Mucosa of stomach (tissue), 1 donor: ENCODE results near the gene SERPINA3.

Experiments
- H3K27me3 ChIP-seq: one replicate; pipeline ENCODE4 v1.7.0; 2013; ENCODE audit warnings: mild to moderate bottlenecking, low read length; ENCODE audit not compliant: control insufficient read depth, insufficient read depth
- H3K36me3 ChIP-seq: one replicate; pipeline ENCODE4 v1.7.0; 2013; ENCODE audit warnings: low read length; ENCODE audit not compliant: control insufficient read depth, insufficient read depth
- H3K4me1 ChIP-seq: one replicate; pipeline ENCODE4 v1.7.0; 2013; ENCODE audit warnings: mild to moderate bottlenecking, low read length; ENCODE audit not compliant: control insufficient read depth, insufficient read depth
- H3K4me3 ChIP-seq: one replicate; pipeline ENCODE4 v1.7.0; 2013; ENCODE audit warnings: low read length
- H3K9ac ChIP-seq: one replicate; pipeline ENCODE4 v1.7.0; 2013; ENCODE audit warnings: mild to moderate bottlenecking, low read length, moderate library complexity
- H3K9me3 ChIP-seq: one replicate; pipeline ENCODE4 v1.7.0; 2013; ENCODE audit warnings: mild to moderate bottlenecking, low read length, moderate library complexity; ENCODE audit not compliant: control insufficient read depth
- donor health status: Pancreatic carcinoma.

SERPINA3 gene

DNA sequence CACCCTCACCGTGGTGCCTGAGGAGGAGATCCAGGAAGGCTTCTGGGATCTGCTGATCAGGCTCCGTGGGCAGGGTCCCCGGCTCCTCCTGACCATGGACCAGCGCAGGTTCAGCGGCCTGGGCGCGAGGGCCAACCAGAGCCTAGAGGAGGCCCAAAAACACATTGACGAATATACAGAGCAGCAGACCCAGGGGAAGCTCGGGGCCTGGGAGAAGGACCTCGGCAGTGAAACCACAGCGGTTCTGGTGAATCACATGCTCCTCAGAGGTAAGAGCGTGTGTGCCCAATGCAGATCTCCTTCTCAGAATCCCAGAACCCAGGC is 29.4 kb downstream of the SERPINA3 start:
- Histone ChIP-seq H3K9me3 (no peaks in the 10 kb centered on the region), H3K4me3 (no peak overlapping the region), H3K27me3 (no peaks in the 10 kb centered on the region), H3K9ac (no peak overlapping the region), H3K36me3 (no peaks in the 10 kb centered on the region), H3K4me1 (peaks cover 9% of the 10 kb centered on the region)

DNA sequence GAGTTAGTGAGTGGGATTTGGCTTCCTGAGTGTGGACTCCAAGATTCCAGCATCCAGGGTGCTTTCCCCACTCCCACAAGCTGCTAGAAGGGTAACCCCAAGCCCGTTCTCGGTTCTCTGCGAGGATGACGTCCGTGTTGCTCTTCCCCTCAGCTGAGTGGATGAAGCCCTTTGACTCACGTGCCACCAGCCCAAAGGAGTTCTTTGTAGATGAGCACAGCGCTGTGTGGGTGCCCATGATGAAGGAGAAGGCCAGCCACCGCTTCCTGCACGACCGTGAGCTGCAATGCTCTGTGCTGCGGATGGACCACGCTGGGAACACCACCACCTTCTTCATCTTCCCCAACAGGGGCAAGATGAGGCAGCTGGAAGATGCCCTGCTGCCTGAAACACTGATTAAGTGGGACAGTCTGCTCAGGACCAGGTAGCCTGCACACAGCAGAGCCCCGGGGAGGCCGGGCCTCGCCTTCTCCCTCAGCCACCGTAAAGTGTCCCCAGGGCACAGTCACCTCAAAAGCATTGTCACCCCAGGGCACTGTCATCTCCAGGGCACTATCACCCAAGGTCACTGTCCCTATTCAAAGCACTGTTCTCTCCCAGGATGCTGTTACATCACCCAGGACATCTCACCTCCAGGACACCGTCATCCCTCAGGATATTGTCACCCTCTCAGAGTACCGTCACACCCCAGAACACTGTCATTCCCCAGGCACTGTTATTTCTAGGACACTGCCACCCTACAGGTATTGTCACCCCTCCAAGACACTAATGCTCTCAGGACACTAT is 31.3 kb downstream of the SERPINA3 start:
- Histone ChIP-seq H3K4me1 (peaks cover 9% of the 10 kb centered on the region), H3K9ac (no peak overlapping the region)

DNA sequence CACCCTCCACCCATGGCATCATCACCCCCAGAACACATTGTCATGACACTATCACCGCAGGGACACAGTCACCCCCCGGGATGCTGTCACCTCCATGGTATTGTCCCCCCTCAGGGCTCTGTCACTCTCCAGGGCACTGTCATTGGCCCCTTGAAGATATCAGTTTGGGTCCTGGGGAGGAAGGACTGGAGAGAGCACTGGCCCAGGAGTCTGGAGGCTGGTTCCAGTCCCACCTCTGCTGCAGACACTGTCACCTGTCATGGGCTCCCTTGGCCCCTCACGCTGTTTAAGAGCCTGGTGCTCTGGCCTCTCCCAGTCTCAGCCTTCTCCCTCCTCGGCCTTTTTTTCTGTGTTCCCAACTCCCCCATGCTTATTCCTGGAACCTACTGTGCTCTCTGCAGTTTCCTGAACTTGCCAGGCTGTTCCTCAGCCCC is 31.9 kb downstream of the SERPINA3 start:
- H3K4me3 ChIP-seq = no peak overlapping the region
- no peaks in the 10 kb centered on the region for H3K9me3 ChIP-seq
- H3K36me3 ChIP-seq = no peaks in the 10 kb centered on the region
- H3K9ac ChIP-seq = no peak overlapping the region
- no peaks in the 10 kb centered on the region for H3K27me3 ChIP-seq
- peaks cover 9% of the 10 kb centered on the region for H3K4me1 ChIP-seq

More for the DNA sequence above, 31.3 kb downstream of the SERPINA3 start:
- H3K36me3 ChIP-seq = no peaks in the 10 kb centered on the region
- no peaks in the 10 kb centered on the region for H3K27me3 ChIP-seq
- H3K4me3 ChIP-seq = no peak overlapping the region
- no peaks in the 10 kb centered on the region for H3K9me3 ChIP-seq

DNA sequence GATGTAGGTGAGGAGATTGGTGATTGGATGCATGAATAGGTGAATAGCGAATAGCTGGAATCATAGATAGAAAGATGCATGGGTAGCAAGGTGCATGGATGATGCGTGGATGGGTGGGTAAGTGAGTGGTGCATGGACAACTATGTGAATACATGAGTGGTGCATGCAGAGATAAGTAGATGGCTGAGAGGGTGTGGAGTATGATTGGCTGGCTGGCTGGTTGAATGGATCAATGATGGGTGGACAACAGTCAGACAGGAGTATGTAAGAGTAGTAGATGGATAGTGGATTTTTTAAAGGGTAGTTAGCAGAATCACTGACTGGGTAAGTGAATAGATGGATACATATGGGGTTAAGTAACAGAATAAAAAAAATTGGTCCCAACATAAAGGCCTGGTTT is 33.9 kb downstream of the SERPINA3 start:
- Histone ChIP-seq H3K27me3 (no peaks in the 10 kb centered on the region), H3K36me3 (no peaks in the 10 kb centered on the region), H3K9me3 (no peaks in the 10 kb centered on the region), H3K4me1 (peaks cover 2% of the 10 kb centered on the region), H3K9ac (no peak overlapping the region), H3K4me3 (no peak overlapping the region)

DNA sequence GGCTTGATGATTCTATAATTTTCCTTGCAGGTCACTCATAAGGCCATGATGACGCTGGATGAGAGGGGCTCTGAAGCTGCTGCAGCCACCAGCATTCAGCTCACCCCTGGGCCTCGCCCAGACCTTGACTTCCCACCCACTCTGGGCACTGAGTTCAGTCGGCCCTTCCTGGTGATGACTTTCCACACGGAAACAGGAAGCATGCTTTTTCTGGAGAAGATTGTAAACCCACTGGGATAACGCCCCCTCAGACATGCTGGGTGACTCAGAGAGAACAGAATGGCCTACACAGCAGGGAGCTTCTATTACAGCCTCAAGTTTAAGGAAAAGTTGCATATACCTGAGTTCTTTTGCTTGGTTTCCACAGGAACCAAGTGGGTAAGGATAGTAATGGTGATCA is 34.3 kb downstream of the SERPINA3 start:
- Histone ChIP-seq H3K9me3 (no peaks in the 10 kb centered on the region), H3K4me1 (no peaks in the 10 kb centered on the region), H3K27me3 (no peaks in the 10 kb centered on the region), H3K9ac (no peak overlapping the region), H3K4me3 (no peak overlapping the region), H3K36me3 (no peaks in the 10 kb centered on the region)

DNA sequence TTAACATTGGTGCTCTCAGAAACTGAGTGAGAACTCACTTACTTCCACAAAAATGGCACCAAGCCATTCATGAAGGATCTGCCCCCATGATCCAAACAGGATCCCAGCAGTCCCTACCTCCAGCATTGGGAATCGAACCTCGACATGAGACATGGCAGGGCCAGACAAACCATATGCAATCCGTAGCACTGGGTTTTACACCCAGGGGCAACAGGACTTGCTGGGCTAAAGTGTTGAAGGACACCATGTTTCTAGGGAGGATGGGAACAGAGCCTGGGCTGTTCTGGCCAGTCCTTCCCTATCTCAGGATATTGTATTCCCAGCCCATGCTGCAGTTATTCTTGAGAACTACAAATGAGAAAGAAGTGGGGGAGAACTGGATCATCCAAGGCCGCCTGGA is 36.6 kb downstream of the SERPINA3 start:
- no peak overlapping the region for H3K9ac ChIP-seq
- H3K27me3 ChIP-seq = no peaks in the 10 kb centered on the region
- H3K4me3 ChIP-seq = no peak overlapping the region
- H3K9me3 ChIP-seq = no peaks in the 10 kb centered on the region
- no peaks in the 10 kb centered on the region for H3K36me3 ChIP-seq
- no peaks in the 10 kb centered on the region for H3K4me1 ChIP-seq

DNA sequence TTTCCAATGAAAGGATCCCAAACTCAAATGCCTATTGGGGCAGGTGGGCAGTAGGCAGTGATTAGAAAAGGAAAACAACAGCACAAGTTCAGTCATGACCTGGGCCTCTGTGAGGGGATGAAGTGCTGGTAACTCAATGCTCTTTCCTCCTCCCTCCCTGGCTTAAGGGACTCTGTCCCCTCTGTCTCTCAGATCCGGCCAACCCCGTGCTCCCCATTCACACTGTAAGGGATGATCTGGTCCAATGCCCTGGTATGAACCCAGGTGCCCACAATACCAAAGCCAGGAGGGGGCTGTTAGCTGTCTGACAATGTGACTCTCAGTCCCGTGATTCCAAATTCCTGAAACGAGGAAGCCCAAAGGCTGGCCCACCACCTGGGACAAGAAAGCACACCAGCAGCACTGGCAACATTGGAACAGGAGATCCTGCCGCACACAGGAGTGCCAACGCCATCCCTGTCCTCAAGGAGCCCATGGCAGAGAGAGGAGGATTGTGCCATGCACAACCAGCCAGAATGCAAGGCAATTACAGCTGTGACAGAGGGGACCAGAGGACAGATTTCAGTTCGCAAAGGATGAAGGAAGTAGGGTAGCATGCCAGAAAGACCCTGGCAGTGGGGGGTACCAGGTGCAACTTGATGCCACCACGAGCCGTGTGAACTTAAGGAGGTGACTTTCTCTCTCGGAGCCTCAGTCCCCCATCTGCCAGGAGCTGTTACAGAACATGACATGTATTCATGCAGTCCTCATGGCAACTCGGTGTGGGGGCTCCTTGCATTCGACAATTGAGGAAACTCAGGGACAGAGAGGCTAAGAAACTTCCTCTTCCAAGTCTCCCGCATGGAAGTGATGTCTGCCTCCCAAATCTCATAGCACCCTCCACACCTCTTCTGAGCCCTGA is 37.6 kb downstream of the SERPINA3 start:
- Histone ChIP-seq H3K4me3 (no peak overlapping the region), H3K9ac (no peak overlapping the region), H3K4me1 (no peaks in the 10 kb centered on the region), H3K36me3 (no peaks in the 10 kb centered on the region), H3K27me3 (no peaks in the 10 kb centered on the region), H3K9me3 (no peaks in the 10 kb centered on the region)

DNA sequence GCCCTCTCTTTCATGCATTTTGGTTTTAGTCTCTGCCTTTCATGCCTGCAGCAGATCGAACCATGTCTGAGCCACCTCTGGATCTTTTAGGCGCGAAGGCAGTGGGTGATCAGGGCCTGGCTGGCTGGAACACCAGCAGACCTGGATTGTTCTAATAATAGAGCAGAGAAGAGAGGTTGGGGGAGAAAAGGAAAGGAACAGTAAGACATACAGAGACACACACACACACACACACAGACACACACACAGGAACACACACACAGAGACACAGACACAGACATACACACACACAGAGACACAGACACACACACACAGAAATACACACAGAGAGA is 38.2 kb downstream of the SERPINA3 start:
- Histone ChIP-seq H3K4me1 (no peaks in the 10 kb centered on the region), H3K4me3 (no peak overlapping the region), H3K36me3 (no peaks in the 10 kb centered on the region), H3K9me3 (no peaks in the 10 kb centered on the region), H3K27me3 (no peaks in the 10 kb centered on the region), H3K9ac (no peak overlapping the region)

DNA sequence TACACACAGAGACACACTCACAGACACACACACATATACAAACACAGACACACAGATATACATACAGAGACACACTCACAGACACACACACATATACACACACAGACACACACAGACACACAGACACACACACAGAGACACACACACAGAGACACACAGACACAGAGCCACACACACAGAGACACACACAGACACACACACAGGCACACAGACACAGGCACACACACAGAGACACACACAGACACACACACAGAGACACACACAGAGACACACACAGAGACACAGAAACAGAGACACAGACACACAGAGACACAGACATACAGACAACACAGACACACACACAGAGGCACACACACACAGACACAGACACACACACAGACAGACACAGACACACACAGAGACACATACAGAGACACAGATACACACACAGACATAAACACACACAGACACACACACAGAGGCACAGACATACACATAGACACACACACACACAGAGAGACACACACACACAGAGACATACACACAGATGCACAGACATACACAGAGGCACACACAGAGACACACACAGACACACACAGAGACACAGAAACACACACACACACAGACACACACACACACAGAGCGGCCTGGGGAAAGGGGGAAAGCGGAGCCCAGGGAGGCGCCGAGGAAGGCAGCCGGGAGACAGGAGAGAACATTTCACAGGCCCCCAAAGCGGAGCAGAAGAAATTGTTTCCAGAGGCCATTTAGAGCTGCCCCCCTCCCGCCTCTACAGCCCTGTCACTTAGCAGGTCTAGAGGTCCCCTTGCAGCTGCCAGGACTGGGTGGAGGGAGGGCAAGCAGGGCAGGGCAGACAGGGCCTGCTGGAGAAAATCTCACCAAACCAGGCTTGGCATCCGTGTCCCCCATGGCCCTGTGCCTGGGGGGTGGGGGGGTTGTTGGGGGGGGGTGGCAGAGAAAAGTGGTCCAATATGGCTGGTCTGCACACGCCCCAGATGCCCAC is 38.9 kb downstream of the SERPINA3 start:
- no peak overlapping the region for H3K9ac ChIP-seq
- no peaks in the 10 kb centered on the region for H3K4me1 ChIP-seq
- H3K4me3 ChIP-seq = no peak overlapping the region
- no peaks in the 10 kb centered on the region for H3K9me3 ChIP-seq
- H3K27me3 ChIP-seq = no peaks in the 10 kb centered on the region
- H3K36me3 ChIP-seq = no peaks in the 10 kb centered on the region

DNA sequence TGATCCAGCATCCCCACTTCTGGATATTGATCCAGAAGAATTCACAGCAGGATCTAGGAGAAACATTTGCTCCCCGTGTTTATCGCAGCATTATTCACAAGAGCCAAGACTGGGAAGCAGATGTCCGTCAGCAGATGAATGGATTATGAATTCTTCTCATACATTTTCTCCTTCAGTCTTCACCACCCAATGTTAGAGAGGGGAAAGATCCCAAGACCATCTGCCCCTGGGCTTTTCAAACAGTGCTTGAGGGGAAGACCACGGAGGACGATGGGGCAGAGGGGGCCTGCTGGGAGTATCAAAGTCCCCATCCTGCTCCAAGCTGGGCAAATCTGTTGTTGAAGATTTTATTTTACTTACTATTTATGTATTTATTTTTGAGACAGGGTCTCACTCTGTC is 41.1 kb downstream of the SERPINA3 start:
- no peaks in the 10 kb centered on the region for H3K27me3 ChIP-seq
- no peaks in the 10 kb centered on the region for H3K36me3 ChIP-seq
- H3K4me1 ChIP-seq = no peaks in the 10 kb centered on the region
- H3K9ac ChIP-seq = no peak overlapping the region
- H3K9me3 ChIP-seq = no peaks in the 10 kb centered on the region
- no peak overlapping the region for H3K4me3 ChIP-seq

DNA sequence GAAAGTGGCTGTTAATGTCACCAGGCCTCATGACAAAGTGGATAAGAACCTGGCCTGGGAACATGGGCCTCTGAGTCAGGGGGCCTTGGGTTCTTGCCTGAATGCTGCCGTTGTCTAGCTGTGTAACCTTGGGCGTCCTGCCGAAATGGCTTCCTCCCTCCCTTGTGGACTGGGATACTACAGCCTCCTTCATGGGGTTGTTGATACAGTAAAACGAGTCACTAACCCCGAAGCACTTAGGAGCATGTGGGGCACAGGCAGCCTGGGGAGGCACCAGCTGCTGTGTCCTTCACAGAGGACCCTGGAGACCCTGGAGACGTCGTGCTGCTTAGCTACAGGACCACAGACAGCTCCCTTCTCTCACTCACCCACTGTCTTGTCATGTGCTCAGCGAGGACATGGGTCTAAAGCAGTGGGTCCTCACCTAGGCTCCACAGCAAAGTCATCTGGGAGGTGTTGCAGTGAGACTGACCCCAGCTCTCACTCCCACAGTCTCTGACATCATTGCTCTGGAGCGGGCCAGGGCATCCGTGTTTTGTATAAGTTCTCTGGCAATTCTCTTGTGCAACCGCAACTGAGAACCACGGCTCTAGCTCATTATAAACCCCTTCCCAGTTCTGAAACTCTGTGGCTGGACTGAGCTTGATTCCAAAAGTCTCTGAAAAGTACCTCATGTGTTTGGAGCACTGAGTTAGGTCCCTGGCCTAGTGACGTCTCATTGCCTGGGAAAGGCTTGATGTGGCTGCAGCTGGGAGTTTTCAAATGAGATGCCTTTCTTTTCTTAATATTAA is 42.1 kb downstream of the SERPINA3 start:
- Histone ChIP-seq H3K4me1 (no peaks in the 10 kb centered on the region), H3K9me3 (no peaks in the 10 kb centered on the region), H3K36me3 (no peaks in the 10 kb centered on the region), H3K27me3 (no peaks in the 10 kb centered on the region), H3K9ac (no peak overlapping the region), H3K4me3 (no peak overlapping the region)
